Renal cortex interstitium (tissue), 15 donors: ENCODE data around the gene PMCH. TPM values are rescaled to one million over a fixed set of nuclear protein-coding genes. Genes with fewer than 3 reads are reported as not detected.
"Not testable (repeated sequence)": the region's sequence is repeated elsewhere in the genome, so short reads cannot be mapped to it uniquely, and the experiment has no call there.

Source experiments
- DNase-seq, 11 donors: peaks; one replicate each; pipeline ENCODE4 v3.0.0-alpha.2; 2013; ENCODE audit warnings: low read depth in 9 of 11, low spot score in 4 of 11; ENCODE audit errors: extremely low read depth in 1 of 11
- long read RNA-seq, 16 experiments: transcript quantifications; one replicate each; lab custom pipeline, GENCODE V29; 2026
- polyA plus RNA-seq, 3 donors: library from polyadenylated mRNA; unstranded; fragments of 120-200 nt; gene quantifications; one replicate each; pipeline ENCODE4 v1.2.1, GENCODE V29; 2013; ENCODE audit not compliant: insufficient read length in 3 of 3

PMCH gene
- polyA plus RNA-seq, result under 1 TPM; 0.39 to 0.76 (median 0.45) TPM
- long read RNA-seq, donor 1, result 0 reads
- long read RNA-seq, donor 2, result 0 reads
- long read RNA-seq, donor 3, result 0 reads
- long read RNA-seq, donor 4, result 0 reads
- long read RNA-seq, donor 5, result 0 reads
- long read RNA-seq, donor 6, result 0 reads
- long read RNA-seq, donor 7, result 0 reads
- long read RNA-seq, donor 8, result 0 reads
- long read RNA-seq, donor 9, result 0 reads
- long read RNA-seq, donor 10, result 0 reads
- long read RNA-seq, donor 11, result 0 reads
- long read RNA-seq, donor 12, result 0 reads
- long read RNA-seq, donor 13, result 0 reads
- long read RNA-seq, donor 14, result 0 reads
- long read RNA-seq, donor 15, result 0 reads
- long read RNA-seq, donor 16, result 0 reads

GRCh38 chr12:102197789-102198188 is at the start of gene PMCH:
Gene PMCH, minus strand, starts transcription at chr12:102197833. Its CDS starts 63 bp downstream, at chr12:102197770.
- DNase-seq, result no peak

- not testable (repeated sequence) for DNase-seq
Observed at GRCh38 chr12:102240859-102241258, 43.2 kb upstream of the PMCH start.

GRCh38 chr12:102234599-102234998 is 37.0 kb upstream of the PMCH start:
- DNase-seq, result no peak

- DNase-seq, result peak in 3 of 11 donors; percentile 2 to 16 (median 7)
Observed at GRCh38 chr12:102232446-102232845, 34.8 kb upstream of the PMCH start.

GRCh38 chr12:102232036-102232435 is 34.4 kb upstream of the PMCH start:
- DNase-seq, result no peak

- no peak for DNase-seq
Observed at GRCh38 chr12:102227954-102228353, 30.3 kb upstream of the PMCH start.

- DNase-seq, result no peak
Observed at GRCh38 chr12:102220736-102221135, 23.1 kb upstream of the PMCH start.

- DNase-seq, result no peak
Observed at GRCh38 chr12:102215992-102216691, 18.5 kb upstream of the PMCH start.

- no peak for DNase-seq
Observed at GRCh38 chr12:102204025-102204424, 6.4 kb upstream of the PMCH start.

GRCh38 chr12:102202556-102202955 is 4.9 kb upstream of the PMCH start:
- no peak for DNase-seq

GRCh38 chr12:102201436-102202061 is 3.9 kb upstream of the PMCH start:
- no peak for DNase-seq

- DNase-seq, result no peak
Observed at GRCh38 chr12:102195826-102196225, 1.8 kb downstream of the PMCH start.

GRCh38 chr12:102182635-102183034 is 15.0 kb downstream of the PMCH start:
- no peak for DNase-seq

- DNase-seq, result no peak
Observed at GRCh38 chr12:102174761-102175160, 22.9 kb downstream of the PMCH start.

- no peak for DNase-seq
Observed at GRCh38 chr12:102174117-102174516, 23.5 kb downstream of the PMCH start.

- no peak for DNase-seq
Observed at GRCh38 chr12:102172436-102172835, 25.2 kb downstream of the PMCH start.

- DNase-seq, result no peak
Observed at GRCh38 chr12:102171951-102172350, 25.7 kb downstream of the PMCH start.

GRCh38 chr12:102169922-102170621 is 27.6 kb downstream of the PMCH start:
- DNase-seq, result peak in 6 of 11 donors; percentile 3 to 13 (median 4)

GRCh38 chr12:102167821-102168604 is 29.6 kb downstream of the PMCH start:
- no peak for DNase-seq
